Measurements from ENCODE around the gene CPSF6.

DNA sequence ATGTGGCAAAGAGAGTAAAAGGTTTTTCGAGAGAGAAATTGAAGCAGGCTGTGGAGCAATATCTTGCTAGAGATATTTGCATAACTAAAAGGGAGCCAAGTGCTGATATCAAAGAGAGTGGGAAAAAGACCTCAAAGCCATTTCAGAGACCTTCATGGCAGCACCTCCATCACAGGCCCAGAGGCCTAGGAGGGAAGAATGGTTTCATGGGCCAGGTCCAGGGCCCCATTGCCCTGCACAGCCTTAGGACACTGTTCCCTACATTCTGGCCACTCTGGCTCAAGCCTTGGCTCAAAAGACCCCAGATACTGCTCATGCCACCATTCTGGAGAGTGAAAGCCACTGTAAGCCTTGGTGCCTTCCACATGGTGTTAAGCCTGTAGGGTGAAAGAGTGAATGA, 58.8 kb downstream of the CPSF6 start:
- TF ChIP-seq, protein P1, sequence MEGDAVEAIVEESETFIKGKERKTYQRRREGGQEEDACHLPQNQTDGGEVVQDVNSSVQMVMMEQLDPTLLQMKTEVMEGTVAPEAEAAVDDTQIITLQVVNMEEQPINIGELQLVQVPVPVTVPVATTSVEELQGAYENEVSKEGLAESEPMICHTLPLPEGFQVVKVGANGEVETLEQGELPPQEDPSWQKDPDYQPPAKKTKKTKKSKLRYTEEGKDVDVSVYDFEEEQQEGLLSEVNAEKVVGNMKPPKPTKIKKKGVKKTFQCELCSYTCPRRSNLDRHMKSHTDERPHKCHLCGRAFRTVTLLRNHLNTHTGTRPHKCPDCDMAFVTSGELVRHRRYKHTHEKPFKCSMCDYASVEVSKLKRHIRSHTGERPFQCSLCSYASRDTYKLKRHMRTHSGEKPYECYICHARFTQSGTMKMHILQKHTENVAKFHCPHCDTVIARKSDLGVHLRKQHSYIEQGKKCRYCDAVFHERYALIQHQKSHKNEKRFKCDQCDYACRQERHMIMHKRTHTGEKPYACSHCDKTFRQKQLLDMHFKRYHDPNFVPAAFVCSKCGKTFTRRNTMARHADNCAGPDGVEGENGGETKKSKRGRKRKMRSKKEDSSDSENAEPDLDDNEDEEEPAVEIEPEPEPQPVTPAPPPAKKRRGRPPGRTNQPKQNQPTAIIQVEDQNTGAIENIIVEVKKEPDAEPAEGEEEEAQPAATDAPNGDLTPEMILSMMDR (IDR thresholded peaks at IDR 0.05) = no peak
- no peak for TF ChIP-seq POLR2A (IDR thresholded peaks at IDR 0.05)
